Activated CD8-positive, alpha-beta memory T cell treated with anti-CD3 and anti-CD28 coated beads for 24 hours (primary cell): ENCODE measurements around the gene COL1A1.
A peak's percentile ranks its signal among the peaks of the same experiment; 100 is the strongest.

ENCODE experiments used
- DNase-seq: peaks from one replicate; pipeline ENCODE4 v3.0.0-alpha.2; 2020

COL1A1 gene

GRCh38 chr17:50199803-50200456 lies 1.5 kb downstream of the COL1A1 start:
- peak; percentile 65 for DNase-seq

GRCh38 chr17:50199211-50199802 lies 2.1 kb downstream of the COL1A1 start:
- DNase-seq = no peak

GRCh38 chr17:50198026-50198669 lies 3.3 kb downstream of the COL1A1 start:
- DNase-seq = peak; percentile 74

- no peak for DNase-seq
Measured at GRCh38 chr17:50196826-50197225, 4.6 kb downstream of the COL1A1 start.

GRCh38 chr17:50196036-50196435 lies 5.4 kb downstream of the COL1A1 start:
- DNase-seq = no peak

GRCh38 chr17:50194934-50195865 lies 6.2 kb downstream of the COL1A1 start:
- DNase-seq = no peak

- DNase-seq = no peak
Measured at GRCh38 chr17:50194140-50194933, 7.1 kb downstream of the COL1A1 start.

- DNase-seq = no peak
Measured at GRCh38 chr17:50192618-50193291, 8.7 kb downstream of the COL1A1 start.

- no peak for DNase-seq
Measured at GRCh38 chr17:50192144-50192617, 9.2 kb downstream of the COL1A1 start.

- no peak for DNase-seq
Measured at GRCh38 chr17:50191359-50192143, 9.9 kb downstream of the COL1A1 start.

- DNase-seq = no peak
Measured at GRCh38 chr17:50190603-50191358, 10.7 kb downstream of the COL1A1 start.

GRCh38 chr17:50190293-50190602 lies 11.2 kb downstream of the COL1A1 start:
- no peak for DNase-seq

- no peak for DNase-seq
Measured at GRCh38 chr17:50189550-50190292, 11.7 kb downstream of the COL1A1 start.

GRCh38 chr17:50188921-50189549 lies 12.4 kb downstream of the COL1A1 start:
- DNase-seq = no peak

GRCh38 chr17:50188531-50188920 lies 12.9 kb downstream of the COL1A1 start:
- DNase-seq = no peak

GRCh38 chr17:50187751-50188530 lies 13.5 kb downstream of the COL1A1 start:
- DNase-seq = no peak

- no peak for DNase-seq
Measured at GRCh38 chr17:50187394-50187725, 14.1 kb downstream of the COL1A1 start.

GRCh38 chr17:50186661-50187393 lies 14.6 kb downstream of the COL1A1 start:
- no peak for DNase-seq
